ENCODE results near the gene PDE3B. TPM values are rescaled to one million over a fixed set of nuclear protein-coding genes. Genes with fewer than 3 reads are reported as not detected.
"Not testable (repeated sequence)": the region's sequence is repeated elsewhere in the genome, so short reads cannot be mapped to it uniquely, and the experiment has no call there.

PDE3B gene
- 62.8 and 64.0 TPM in 2 replicates for total RNA-seq

GRCh38 chr11:14643697-14644225 lies at the start of gene PDE3B:
PDE3B (plus strand) TSS chr11:14643804; CDS start chr11:14644076, 272 bp downstream.
- intact Hi-C loops (cut with micrococcal nuclease): loop anchor here (2.0 to 10.0 kb wide), 2 partner anchors 29 to 289 kb away; partner anchors contain the start of gene RRAS2
- peak; percentile 69 for DNase-seq (ENCODE audit: low spot score)
- H3K4me3 Mint-ChIP-seq: peak within 1 kb of the TSS; percentile 91
- peaks cover 47% of the 10 kb centered on the region for H3K36me3 Mint-ChIP-seq (ENCODE audit: low read depth)
- peaks cover 52% of the 10 kb centered on the region for H3K4me1 Mint-ChIP-seq (ENCODE audit: low read depth)
- peak within 1 kb of the TSS; percentile 92 for H3K27ac Mint-ChIP-seq
- H3K9me3 Mint-ChIP-seq: no peaks in the 10 kb centered on the region
- no peaks in the 10 kb centered on the region for H3K27me3 Mint-ChIP-seq (ENCODE audit: insufficient read depth)

GRCh38 chr11:14595261-14595660 lies 48.3 kb upstream of the PDE3B start:
- intact Hi-C loops (cut with micrococcal nuclease); H3K27me3 Mint-ChIP-seq (ENCODE audit: insufficient read depth); DNase-seq (ENCODE audit: low spot score); H3K27ac Mint-ChIP-seq; H3K4me3 Mint-ChIP-seq: not testable (repeated sequence)
- Mint-ChIP-seq H3K9me3 (peaks cover 49% of the 10 kb centered on the region), H3K36me3 (ENCODE audit: low read depth) (peaks cover 68% of the 10 kb centered on the region), H3K4me1 (ENCODE audit: low read depth) (peaks cover 43% of the 10 kb centered on the region)

GRCh38 chr11:14607713-14608112 lies 35.9 kb upstream of the PDE3B start:
- Mint-ChIP-seq H3K27ac (no peak overlapping the region), H3K4me3 (no peak overlapping the region), H3K9me3 (peaks cover 17% of the 10 kb centered on the region), H3K36me3 (ENCODE audit: low read depth) (peaks cover 69% of the 10 kb centered on the region), H3K27me3 (ENCODE audit: insufficient read depth) (no peaks in the 10 kb centered on the region), H3K4me1 (ENCODE audit: low read depth) (peaks cover 19% of the 10 kb centered on the region)
- intact Hi-C loops (cut with micrococcal nuclease): no loop called here
- no peak for DNase-seq (ENCODE audit: low spot score)

- Mint-ChIP-seq H3K4me3 (no peak overlapping the region), H3K27me3 (ENCODE audit: insufficient read depth) (no peaks in the 10 kb centered on the region), H3K4me1 (ENCODE audit: low read depth) (peaks cover 30% of the 10 kb centered on the region), H3K9me3 (peaks cover 17% of the 10 kb centered on the region), H3K27ac (no peak overlapping the region), H3K36me3 (ENCODE audit: low read depth) (peaks cover 66% of the 10 kb centered on the region)
- no peak for DNase-seq (ENCODE audit: low spot score)
- intact Hi-C loops (cut with micrococcal nuclease): no loop called here
These were observed 33.7 kb upstream of the PDE3B start for GRCh38 chr11:14609902-14610301.

GRCh38 chr11:14611939-14612338 lies 31.7 kb upstream of the PDE3B start:
- intact Hi-C loops (cut with micrococcal nuclease): loop anchor here (1.0 kb wide), 2 partner anchors 33 to 34 kb away; no protein-coding TSS in a partner anchor
- Mint-ChIP-seq H3K36me3 (ENCODE audit: low read depth) (peaks cover 63% of the 10 kb centered on the region), H3K4me3 (peak overlapping the region; percentile 15), H3K4me1 (ENCODE audit: low read depth) (peaks cover 41% of the 10 kb centered on the region), H3K27me3 (ENCODE audit: insufficient read depth) (no peaks in the 10 kb centered on the region), H3K27ac (peak overlapping the region; percentile 57), H3K9me3 (peaks cover 5% of the 10 kb centered on the region)
- no peak for DNase-seq (ENCODE audit: low spot score)

GRCh38 chr11:14612694-14613093 lies 30.9 kb upstream of the PDE3B start:
- peaks cover 60% of the 10 kb centered on the region for H3K36me3 Mint-ChIP-seq (ENCODE audit: low read depth)
- intact Hi-C loops (cut with micrococcal nuclease): loop anchor here (1.0 kb wide), 2 partner anchors 33 to 34 kb away; no protein-coding TSS in a partner anchor
- peaks cover 44% of the 10 kb centered on the region for H3K4me1 Mint-ChIP-seq (ENCODE audit: low read depth)
- no peak overlapping the region for H3K4me3 Mint-ChIP-seq
- DNase-seq (ENCODE audit: low spot score): no peak
- H3K27ac Mint-ChIP-seq: no peak overlapping the region
- no peaks in the 10 kb centered on the region for H3K27me3 Mint-ChIP-seq (ENCODE audit: insufficient read depth)
- peaks cover under 1% of the 10 kb centered on the region for H3K9me3 Mint-ChIP-seq

GRCh38 chr11:14614091-14614622 lies 29.4 kb upstream of the PDE3B start:
- Mint-ChIP-seq H3K9me3 (no peaks in the 10 kb centered on the region), H3K27me3 (ENCODE audit: insufficient read depth) (no peaks in the 10 kb centered on the region), H3K27ac (no peak overlapping the region), H3K36me3 (ENCODE audit: low read depth) (peaks cover 62% of the 10 kb centered on the region), H3K4me1 (ENCODE audit: low read depth) (peaks cover 50% of the 10 kb centered on the region), H3K4me3 (peak overlapping the region; percentile 19)
- intact Hi-C loops (cut with micrococcal nuclease): no loop called here
- no peak for DNase-seq (ENCODE audit: low spot score)

- H3K27me3 Mint-ChIP-seq (ENCODE audit: insufficient read depth): no peaks in the 10 kb centered on the region
- H3K27ac Mint-ChIP-seq: no peak overlapping the region
- DNase-seq (ENCODE audit: low spot score): no peak
- peaks cover 47% of the 10 kb centered on the region for H3K36me3 Mint-ChIP-seq (ENCODE audit: low read depth)
- no peak overlapping the region for H3K4me3 Mint-ChIP-seq
- intact Hi-C loops (cut with micrococcal nuclease): no loop called here
- no peaks in the 10 kb centered on the region for H3K9me3 Mint-ChIP-seq
- peaks cover 43% of the 10 kb centered on the region for H3K4me1 Mint-ChIP-seq (ENCODE audit: low read depth)
These were observed 26.2 kb upstream of the PDE3B start for GRCh38 chr11:14617241-14618027.

- no peaks in the 10 kb centered on the region for H3K27me3 Mint-ChIP-seq (ENCODE audit: insufficient read depth)
- H3K4me3 Mint-ChIP-seq: no peak overlapping the region
- peaks cover 49% of the 10 kb centered on the region for H3K4me1 Mint-ChIP-seq (ENCODE audit: low read depth)
- no peaks in the 10 kb centered on the region for H3K9me3 Mint-ChIP-seq
- intact Hi-C loops (cut with micrococcal nuclease): no loop called here
- DNase-seq (ENCODE audit: low spot score): no peak
- peaks cover 52% of the 10 kb centered on the region for H3K36me3 Mint-ChIP-seq (ENCODE audit: low read depth)
- no peak overlapping the region for H3K27ac Mint-ChIP-seq
These were observed 25.5 kb upstream of the PDE3B start for GRCh38 chr11:14618060-14618459.

GRCh38 chr11:14619603-14620531 lies 23.7 kb upstream of the PDE3B start:
- intact Hi-C loops (cut with micrococcal nuclease): loop anchor here (2.0 kb wide), 1 partner anchor 17 kb away; no protein-coding TSS in a partner anchor
- peaks cover 57% of the 10 kb centered on the region for H3K4me1 Mint-ChIP-seq (ENCODE audit: low read depth)
- H3K27me3 Mint-ChIP-seq (ENCODE audit: insufficient read depth): no peaks in the 10 kb centered on the region
- DNase-seq (ENCODE audit: low spot score): no peak
- no peak overlapping the region for H3K27ac Mint-ChIP-seq
- H3K4me3 Mint-ChIP-seq: no peak overlapping the region
- H3K36me3 Mint-ChIP-seq (ENCODE audit: low read depth): peaks cover 59% of the 10 kb centered on the region
- H3K9me3 Mint-ChIP-seq: no peaks in the 10 kb centered on the region

- no peak overlapping the region for H3K27ac Mint-ChIP-seq
- intact Hi-C loops (cut with micrococcal nuclease): no loop called here
- H3K4me3 Mint-ChIP-seq: no peak overlapping the region
- no peak for DNase-seq (ENCODE audit: low spot score)
- peaks cover 68% of the 10 kb centered on the region for H3K4me1 Mint-ChIP-seq (ENCODE audit: low read depth)
- peaks cover 53% of the 10 kb centered on the region for H3K36me3 Mint-ChIP-seq (ENCODE audit: low read depth)
- peaks cover 6% of the 10 kb centered on the region for H3K9me3 Mint-ChIP-seq
- no peaks in the 10 kb centered on the region for H3K27me3 Mint-ChIP-seq (ENCODE audit: insufficient read depth)
These were observed 21.2 kb upstream of the PDE3B start for GRCh38 chr11:14622223-14622954.

GRCh38 chr11:14623036-14623435 lies 20.6 kb upstream of the PDE3B start:
- no peak overlapping the region for H3K27ac Mint-ChIP-seq

More at GRCh38 chr11:14623036-14623435, 20.6 kb upstream of the PDE3B start:
- no peak overlapping the region for H3K4me3 Mint-ChIP-seq
- intact Hi-C loops (cut with micrococcal nuclease): loop anchor here (1.0 kb wide), 1 partner anchor 8 kb away; no protein-coding TSS in a partner anchor
- no peaks in the 10 kb centered on the region for H3K27me3 Mint-ChIP-seq (ENCODE audit: insufficient read depth)
- peaks cover 68% of the 10 kb centered on the region for H3K4me1 Mint-ChIP-seq (ENCODE audit: low read depth)
- peaks cover 11% of the 10 kb centered on the region for H3K9me3 Mint-ChIP-seq
- H3K36me3 Mint-ChIP-seq (ENCODE audit: low read depth): peaks cover 52% of the 10 kb centered on the region
- DNase-seq (ENCODE audit: low spot score): no peak
